GM20431 (cell line): ENCODE measurements around the gene TRIM71.

Experiments
- in situ Hi-C: fragments of 300-500 bp; cut with MseI, MboI; formaldehyde crosslinking; loops from one replicate; pipeline ENCODE4 v1.15.0; 2020; ENCODE audit warnings: low sequenced_read_pairs; ENCODE audit not compliant: unreplicated experiment

The TRIM71 gene

GRCh38 chr3:32862247-32862935 lies 44.6 kb downstream of the TRIM71 start:
- in situ Hi-C loops = no loop called here

GRCh38 chr3:32862936-32863487 lies 45.2 kb downstream of the TRIM71 start:
- in situ Hi-C loops = no loop called here

GRCh38 chr3:32865383-32865782 lies 47.6 kb downstream of the TRIM71 start:
- in situ Hi-C loops = no loop called here

- in situ Hi-C loops = no loop called here
Observed at GRCh38 chr3:32866533-32866932, 48.7 kb downstream of the TRIM71 start.

- in situ Hi-C loops = no loop called here
Observed at GRCh38 chr3:32867954-32868353, 50.2 kb downstream of the TRIM71 start.

GRCh38 chr3:32868719-32869512 lies 51.1 kb downstream of the TRIM71 start:
- in situ Hi-C loops = no loop called here

GRCh38 chr3:32869513-32870047 lies 51.8 kb downstream of the TRIM71 start:
- in situ Hi-C loops = no loop called here

GRCh38 chr3:32870373-32871095 lies 52.7 kb downstream of the TRIM71 start:
- in situ Hi-C loops = no loop called here

- in situ Hi-C loops = no loop called here
Observed at GRCh38 chr3:32871273-32871672, 53.5 kb downstream of the TRIM71 start.

GRCh38 chr3:32872487-32873382 lies 54.9 kb downstream of the TRIM71 start:
- in situ Hi-C loops = no loop called here

GRCh38 chr3:32873531-32874130 lies 55.8 kb downstream of the TRIM71 start:
- in situ Hi-C loops = no loop called here

GRCh38 chr3:32876920-32877319 lies 59.1 kb downstream of the TRIM71 start:
- in situ Hi-C loops = no loop called here

GRCh38 chr3:32877598-32877997 lies 59.8 kb downstream of the TRIM71 start:
- in situ Hi-C loops = no loop called here

- in situ Hi-C loops = no loop called here
Observed at GRCh38 chr3:32880225-32880624, 62.4 kb downstream of the TRIM71 start.

GRCh38 chr3:32881624-32882023 lies 63.8 kb downstream of the TRIM71 start:
- in situ Hi-C loops = no loop called here

- in situ Hi-C loops = no loop called here
Observed at GRCh38 chr3:32882189-32882588, 64.4 kb downstream of the TRIM71 start.

- in situ Hi-C loops = no loop called here
Observed at GRCh38 chr3:32882603-32883025, 64.8 kb downstream of the TRIM71 start.

- in situ Hi-C loops = no loop called here
Observed at GRCh38 chr3:32883817-32884216, 66.0 kb downstream of the TRIM71 start.

GRCh38 chr3:32884591-32884990 lies 66.8 kb downstream of the TRIM71 start:
- in situ Hi-C loops = no loop called here
